Activated CD4-positive, alpha-beta T cell treated with anti-CD3 and anti-CD28 coated beads for 36 hours (primary cell): ENCODE results near the gene TRIM39. TPM values are rescaled to one million over a fixed set of nuclear protein-coding genes. Genes with fewer than 3 reads are reported as not detected.
A peak's percentile ranks its signal among the peaks of the same experiment; 100 is the strongest.
"Not testable (repeated sequence)": the region's sequence is repeated elsewhere in the genome, so short reads cannot be mapped to it uniquely, and the experiment has no call there.

ENCODE experiments used
- ATAC-seq: fragments of 200-7000 bp; cut with Tn5 transposase; one replicate; pipeline ENCODE4 v1.10.0; 2021; ENCODE audit warnings: mild to moderate bottlenecking, moderate library complexity
- CTCF ChIA-PET: fragments of 350-600 bp; sonication (Branson Sonifier 250); formaldehyde crosslinking; loops from one replicate; lab custom pipeline; 2021; ENCODE audit warnings: antibody characterized with exemption; lab: Charles Lee
- POLR2A ChIA-PET: fragments of 350-600 bp; sonication (Branson Sonifier 250); formaldehyde crosslinking; loops from one replicate; lab custom pipeline; 2021; ENCODE audit warnings: antibody characterized with exemption, inconsistent platforms; lab: Charles Lee
- DNase-seq: peaks from one replicate; pipeline ENCODE4 v3.0.0-alpha.2; 2020
- H3K27ac Mint-ChIP-seq: one replicate; pipeline ENCODE4 v1.8.0; 2021; ENCODE audit warnings: mixed read lengths
- H3K27me3 Mint-ChIP-seq: one replicate; pipeline ENCODE4 v1.8.0; 2021; ENCODE audit warnings: mixed read lengths
- H3K36me3 Mint-ChIP-seq: one replicate; pipeline ENCODE4 v1.8.0; 2021; ENCODE audit warnings: low read depth, mixed read lengths
- H3K4me1 Mint-ChIP-seq: one replicate; pipeline ENCODE4 v1.8.0; 2021; ENCODE audit warnings: mixed read lengths
- H3K4me3 Mint-ChIP-seq: one replicate; pipeline ENCODE4 v1.8.0; 2021; ENCODE audit warnings: mild to moderate bottlenecking, moderate library complexity, mixed read lengths
- H3K9me3 Mint-ChIP-seq: one replicate; pipeline ENCODE4 v1.8.0; 2021; ENCODE audit warnings: low read depth, mixed read lengths
- intact Hi-C, 2 experiments: fragments of 100-400 bp; cut with DNase I in 1 of 2; cut with micrococcal nuclease in 1 of 2; formaldehyde crosslinking; loops; one replicate each; pipeline versions ENCODE4 v1.14.2 to v1.15.1; 2022 to 2024; cut with DNase I, micrococcal nuclease
- total RNA-seq, 2 experiments: library from RNA; stranded (reverse); gene quantifications; one replicate each; pipeline ENCODE4 v1.2.3, GENCODE V29; 2021

The TRIM39 gene
- total RNA-seq, 2 experiments from 2014 or later = 16.5 to 17.5 TPM

DNA sequence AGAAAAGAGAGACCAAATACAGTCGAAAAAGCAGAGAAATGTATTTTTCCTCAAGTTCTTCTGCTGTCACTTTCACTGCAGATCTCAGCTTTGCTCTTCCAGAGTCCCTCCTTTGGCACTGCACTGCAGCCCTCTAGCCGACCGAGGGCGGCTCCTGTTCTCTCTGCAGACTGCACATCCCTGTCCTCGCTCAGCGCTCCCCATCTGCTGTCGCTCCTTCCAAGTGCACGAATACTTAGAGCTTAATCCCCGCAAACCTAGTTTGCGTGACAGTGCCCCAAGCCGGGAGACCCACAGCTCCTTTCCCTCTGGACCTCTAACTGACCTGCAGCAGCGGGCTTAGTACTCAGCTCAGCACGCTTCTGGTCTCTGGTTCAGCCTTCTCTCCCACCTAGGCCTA lies 33.4 kb downstream of the TRIM39 start:
- Mint-ChIP-seq H3K36me3 (no peaks in the 10 kb centered on the region), H3K27me3 (peaks cover 58% of the 10 kb centered on the region), H3K27ac (no peak overlapping the region), H3K4me3 (no peak overlapping the region), H3K9me3 (no peaks in the 10 kb centered on the region), H3K4me1 (peaks cover 6% of the 10 kb centered on the region)
- POLR2A ChIA-PET = no interaction called here
- ATAC-seq (no peak), DNase-seq (no peak)
- CTCF ChIA-PET = interaction anchor here (0.6 to 1.4 kb wide), 7 partner anchors 36 to 152 kb away, joined by 3 to 5 read pairs (median 3); no protein-coding TSS in a partner anchor
- intact Hi-C loops = no loop called here

DNA sequence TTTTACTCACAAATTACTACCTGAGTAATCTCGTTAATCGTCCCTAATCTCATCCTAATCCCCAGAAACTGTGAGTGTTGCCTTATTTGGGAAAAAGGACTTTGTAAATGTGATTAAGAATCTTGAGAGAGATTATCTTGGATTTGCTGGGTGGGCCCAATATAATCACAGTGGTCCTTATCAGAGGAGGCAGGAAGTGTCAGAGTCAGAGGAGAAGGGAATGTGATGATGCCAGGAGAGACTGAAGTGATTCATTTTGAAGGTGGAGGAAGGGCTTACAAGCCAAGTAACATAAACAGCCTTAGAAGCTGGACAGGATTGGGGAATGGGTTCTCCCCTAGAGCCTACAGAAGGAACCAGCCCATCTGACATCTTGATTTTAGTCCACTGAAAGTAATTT lies 34.9 kb downstream of the TRIM39 start:
- H3K4me3 Mint-ChIP-seq = no peak overlapping the region
- peaks cover 6% of the 10 kb centered on the region for H3K4me1 Mint-ChIP-seq
- ChIA-PET CTCF (no interaction called here), POLR2A (no interaction called here)
- H3K36me3 Mint-ChIP-seq = no peaks in the 10 kb centered on the region
- H3K27ac Mint-ChIP-seq = no peak overlapping the region
- DNase-seq = no peak
- no peaks in the 10 kb centered on the region for H3K9me3 Mint-ChIP-seq
- H3K27me3 Mint-ChIP-seq = peaks cover 69% of the 10 kb centered on the region
- ATAC-seq = no peak
- intact Hi-C loops = no loop called here

DNA sequence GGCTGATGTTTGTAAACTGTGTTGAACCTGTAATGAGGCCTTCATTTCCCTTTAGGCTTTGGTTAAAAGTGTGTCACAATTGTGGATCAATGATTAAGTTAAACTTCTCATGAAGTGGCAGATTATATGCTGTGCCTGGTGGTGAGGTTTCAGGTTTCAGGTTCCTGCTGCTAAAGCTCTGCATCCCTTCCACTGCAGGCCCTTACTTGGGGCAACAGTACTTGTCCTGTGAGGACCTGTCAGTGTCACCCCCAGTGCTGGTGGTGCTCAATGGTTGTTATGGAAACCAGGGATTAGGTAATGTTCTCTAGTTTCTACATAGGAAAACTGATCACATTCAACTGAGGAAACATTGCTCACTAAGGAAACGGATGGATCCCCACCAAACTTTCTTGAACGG lies 36.7 kb downstream of the TRIM39 start:
- ChIA-PET CTCF (interaction anchor here (0.6 kb wide), 1 partner anchor 471 kb away, joined by 3 read pairs; no protein-coding TSS in a partner anchor), POLR2A (no interaction called here)
- no peak for DNase-seq
- no peak overlapping the region for H3K4me3 Mint-ChIP-seq
- no peaks in the 10 kb centered on the region for H3K4me1 Mint-ChIP-seq
- no peaks in the 10 kb centered on the region for H3K36me3 Mint-ChIP-seq
- intact Hi-C loops = no loop called here
- ATAC-seq = no peak
- H3K9me3 Mint-ChIP-seq = no peaks in the 10 kb centered on the region
- H3K27ac Mint-ChIP-seq = no peak overlapping the region
- peaks cover 62% of the 10 kb centered on the region for H3K27me3 Mint-ChIP-seq

DNA sequence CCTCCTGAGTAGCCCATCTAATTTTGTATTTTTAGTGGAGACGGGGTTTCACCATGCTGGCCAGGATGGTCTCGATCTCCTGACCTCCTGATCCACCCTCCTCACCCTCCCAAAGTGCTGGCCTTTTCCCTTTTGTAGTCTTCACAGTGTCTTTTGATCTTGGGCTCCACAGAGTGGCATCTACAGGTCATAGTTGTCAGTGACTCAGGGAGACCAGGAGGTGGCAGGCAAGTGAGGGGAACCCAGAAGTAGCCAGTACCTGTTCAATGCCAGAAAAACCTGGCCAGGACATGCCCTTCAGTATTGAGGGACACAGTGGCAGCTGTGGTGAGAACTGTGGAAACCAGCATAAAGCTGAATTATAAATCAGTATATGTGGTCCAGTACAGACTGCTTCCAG lies 37.9 kb downstream of the TRIM39 start:
- intact Hi-C loops = no loop called here
- no peak overlapping the region for H3K27ac Mint-ChIP-seq
- H3K9me3 Mint-ChIP-seq = no peaks in the 10 kb centered on the region
- no peaks in the 10 kb centered on the region for H3K4me1 Mint-ChIP-seq
- peaks cover 63% of the 10 kb centered on the region for H3K27me3 Mint-ChIP-seq
- ChIA-PET CTCF (interaction anchor here (0.9 kb wide), 1 partner anchor 33 kb away, joined by 3 read pairs; no protein-coding TSS in a partner anchor), POLR2A (no interaction called here)
- H3K4me3 Mint-ChIP-seq = no peak overlapping the region
- ATAC-seq (peak; percentile 44), DNase-seq (peak; percentile 24)
- no peaks in the 10 kb centered on the region for H3K36me3 Mint-ChIP-seq

DNA sequence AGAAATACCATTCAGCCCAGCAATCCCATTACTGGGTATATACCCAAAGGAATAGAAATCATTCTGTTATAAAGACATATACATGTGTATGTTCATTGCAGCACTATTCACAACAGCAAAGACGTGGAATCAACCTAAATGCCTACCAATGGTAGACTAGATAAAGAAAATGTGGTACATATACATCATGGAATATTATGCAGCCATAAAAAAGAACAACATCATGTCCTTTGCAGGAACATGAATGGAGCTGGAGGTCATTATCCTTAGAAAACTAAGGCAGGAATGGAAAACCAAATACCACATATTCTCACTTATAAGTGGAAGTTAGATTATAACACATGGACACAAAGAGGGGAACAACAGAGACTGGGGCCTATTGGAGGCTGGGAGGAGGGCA lies 42.6 kb downstream of the TRIM39 start:
- ATAC-seq, intact Hi-C loops, H3K36me3 Mint-ChIP-seq, POLR2A ChIA-PET, DNase-seq, H3K9me3 Mint-ChIP-seq, H3K4me3 Mint-ChIP-seq, H3K27ac Mint-ChIP-seq, H3K4me1 Mint-ChIP-seq: not testable (repeated sequence)
- H3K27me3 Mint-ChIP-seq = peaks cover 44% of the 10 kb centered on the region
- CTCF ChIA-PET = interaction anchor here (3.2 kb wide), 1 partner anchor 11 kb away, joined by 11 read pairs; no protein-coding TSS in a partner anchor

DNA sequence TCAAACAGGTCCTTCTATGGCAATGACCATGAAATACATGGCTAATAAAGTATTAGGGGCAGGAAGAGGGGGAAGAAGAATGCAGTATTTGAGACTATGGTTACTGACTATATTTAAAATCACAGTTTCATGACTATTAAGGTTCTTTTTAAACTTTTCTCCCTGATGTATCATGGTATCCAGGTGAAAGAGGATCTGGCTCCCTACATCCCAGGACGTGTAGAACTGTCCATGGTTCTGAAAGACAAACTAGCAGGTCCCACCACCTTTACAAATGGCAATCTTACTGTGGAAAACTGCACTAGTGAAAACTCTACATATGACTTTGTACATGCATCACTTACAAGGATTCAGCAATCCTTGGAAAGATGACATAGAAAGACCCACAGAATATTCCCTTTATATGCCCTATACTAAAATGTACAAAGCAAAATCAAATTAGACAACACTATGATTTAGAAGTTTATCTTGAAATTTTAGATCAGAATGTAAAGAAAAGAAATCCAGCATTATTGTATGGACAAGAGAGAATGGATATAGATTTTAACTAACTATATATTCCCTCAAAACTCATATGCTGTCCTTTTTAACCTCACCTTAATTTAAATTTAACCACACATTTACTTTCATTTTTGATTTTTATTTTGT lies 51.7 kb downstream of the TRIM39 start:
- H3K27me3 Mint-ChIP-seq = peaks cover 33% of the 10 kb centered on the region
- intact Hi-C loops = no loop called here
- no peaks in the 10 kb centered on the region for H3K9me3 Mint-ChIP-seq
- ChIA-PET POLR2A (no interaction called here), CTCF (no interaction called here)
- DNase-seq (no peak), ATAC-seq (no peak)
- H3K36me3 Mint-ChIP-seq = no peaks in the 10 kb centered on the region
- H3K27ac Mint-ChIP-seq = no peak overlapping the region
- H3K4me1 Mint-ChIP-seq = no peaks in the 10 kb centered on the region
- H3K4me3 Mint-ChIP-seq = no peak overlapping the region

DNA sequence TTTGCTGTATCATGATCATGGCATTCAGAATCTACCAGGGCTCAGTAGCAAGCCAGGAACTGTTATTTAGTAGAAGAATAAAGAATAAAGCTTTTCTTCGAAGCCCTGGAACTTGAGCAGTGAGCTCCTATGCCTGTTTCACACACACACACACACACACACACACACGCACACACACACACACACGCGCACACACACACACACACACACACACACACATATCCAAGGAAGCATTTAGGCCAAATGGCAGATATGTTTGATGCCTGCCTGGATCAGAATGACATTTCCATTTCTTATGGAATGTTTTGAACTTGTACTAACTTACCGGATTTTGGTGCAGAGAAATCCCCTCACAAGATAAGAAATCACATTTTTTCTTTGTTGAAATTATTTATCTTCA lies 53.7 kb downstream of the TRIM39 start:
- Mint-ChIP-seq H3K9me3 (no peaks in the 10 kb centered on the region), H3K36me3 (no peaks in the 10 kb centered on the region), H3K27ac (no peak overlapping the region), H3K4me3 (no peak overlapping the region), H3K4me1 (no peaks in the 10 kb centered on the region), H3K27me3 (peaks cover 44% of the 10 kb centered on the region)
- ATAC-seq = no peak
- intact Hi-C loops = no loop called here
- DNase-seq = no peak
- ChIA-PET CTCF (interaction anchor here (0.9 kb wide), 1 partner anchor 26 kb away, joined by 3 read pairs; no protein-coding TSS in a partner anchor), POLR2A (no interaction called here)

DNA sequence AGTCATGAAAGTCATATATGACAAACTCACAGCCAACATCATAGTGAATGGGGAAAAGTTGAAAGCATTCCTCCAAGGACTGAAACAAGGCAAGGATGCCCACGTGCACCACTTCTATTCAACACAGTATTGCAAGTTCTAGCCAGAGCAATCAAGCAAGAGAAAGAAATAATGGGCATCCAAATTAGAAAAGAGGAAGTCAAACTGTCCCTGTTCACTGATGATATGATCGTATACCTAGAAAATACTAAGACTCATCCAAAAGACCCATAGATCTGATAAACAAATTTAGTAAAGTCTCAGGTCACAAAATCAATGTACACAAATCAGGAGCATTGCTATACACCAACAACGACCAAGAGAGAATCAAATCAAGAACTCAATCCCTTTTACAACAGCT lies 59.4 kb downstream of the TRIM39 start:
- ChIA-PET POLR2A (no interaction called here), CTCF (no interaction called here)
- intact Hi-C loops = no loop called here
- no peak overlapping the region for H3K27ac Mint-ChIP-seq
- no peaks in the 10 kb centered on the region for H3K9me3 Mint-ChIP-seq
- H3K36me3 Mint-ChIP-seq = no peaks in the 10 kb centered on the region
- ATAC-seq = no peak
- DNase-seq = no peak
- no peak overlapping the region for H3K4me3 Mint-ChIP-seq
- H3K4me1 Mint-ChIP-seq = no peaks in the 10 kb centered on the region
- H3K27me3 Mint-ChIP-seq = peaks cover 64% of the 10 kb centered on the region

DNA sequence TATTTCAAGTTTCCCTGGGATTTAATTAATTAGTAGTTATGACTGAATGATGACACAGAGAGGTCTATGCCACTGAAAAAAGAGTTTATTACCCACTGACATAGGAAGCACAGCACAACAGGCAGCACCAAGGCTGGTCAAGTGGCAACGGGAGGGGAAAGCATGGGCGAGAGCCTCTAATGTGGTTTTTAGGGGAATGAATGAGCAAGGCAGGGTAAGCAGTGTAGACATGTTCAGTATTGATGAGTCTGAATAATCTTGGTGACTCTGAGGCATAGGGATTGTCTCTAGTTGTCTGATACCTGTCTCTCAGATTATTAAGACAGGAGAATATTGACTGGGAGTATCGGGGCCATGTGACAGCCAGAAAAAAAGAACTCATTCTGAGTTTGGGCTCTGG lies 64.5 kb downstream of the TRIM39 start:
- ATAC-seq (no peak), DNase-seq (no peak)
- no peaks in the 10 kb centered on the region for H3K9me3 Mint-ChIP-seq
- intact Hi-C loops = no loop called here
- ChIA-PET POLR2A (no interaction called here), CTCF (interaction anchor here (0.6 to 1.0 kb wide), 2 partner anchors 47 to 172 kb away, joined by 3 read pairs; no protein-coding TSS in a partner anchor)
- peaks cover 60% of the 10 kb centered on the region for H3K27me3 Mint-ChIP-seq
- H3K4me3 Mint-ChIP-seq = no peak overlapping the region
- no peak overlapping the region for H3K27ac Mint-ChIP-seq
- H3K36me3 Mint-ChIP-seq = no peaks in the 10 kb centered on the region
- no peaks in the 10 kb centered on the region for H3K4me1 Mint-ChIP-seq

Other genes with a start within 250 kb of the TRIM39 start
- not detected for gene TRIM31, start 213.8 kb upstream of the TRIM39 start, total RNA-seq
- gene TRIM40, start 190.8 kb upstream of the TRIM39 start, total RNA-seq = not detected
- gene TRIM10, start 165.7 kb upstream of the TRIM39 start, total RNA-seq = under 1 TPM; 0.11 to 0.16 TPM
- under 1 TPM; 0.18 to 0.26 TPM for gene TRIM15, start 163.4 kb upstream of the TRIM39 start, total RNA-seq
- gene TRIM26, start 113.5 kb upstream of the TRIM39 start, total RNA-seq = 10 to 100 TPM; 48.4 to 60.4 TPM
- 10 to 100 TPM; 32.6 to 38.1 TPM for gene RPP21, start 18.2 kb downstream of the TRIM39 start, total RNA-seq
- gene HLA-E, start 162.6 kb downstream of the TRIM39 start, total RNA-seq = 100 to 1,000 TPM; 451 to 502 TPM
- 100 to 1,000 TPM in 1 of 2 experiments, 10 to 100 TPM in 1; 91.3 to 104 TPM for gene GNL1, start 229.6 kb downstream of the TRIM39 start, total RNA-seq
- gene PRR3, start 230.4 kb downstream of the TRIM39 start, total RNA-seq = 10 to 100 TPM; 29.4 to 45.8 TPM
- gene ABCF1, start 244.5 kb downstream of the TRIM39 start, total RNA-seq = 100 to 1,000 TPM in 1 of 2 experiments, 10 to 100 TPM in 1; 100.0 to 105 TPM